DMS 273 treated with DMSO at 0.1 percent for 48 hours (cell line): ENCODE data around the gene NPLOC4.
A peak's percentile ranks its signal among the peaks of the same experiment; 100 is the strongest.
"Not testable (repeated sequence)": the region's sequence is repeated elsewhere in the genome, so short reads cannot be mapped to it uniquely, and the experiment has no call there.

Source experiments
- DNase-seq: peaks from one replicate; lab custom pipeline; 2025; lab: John Stamatoyannopoulos, UW

Gene NPLOC4

DNA sequence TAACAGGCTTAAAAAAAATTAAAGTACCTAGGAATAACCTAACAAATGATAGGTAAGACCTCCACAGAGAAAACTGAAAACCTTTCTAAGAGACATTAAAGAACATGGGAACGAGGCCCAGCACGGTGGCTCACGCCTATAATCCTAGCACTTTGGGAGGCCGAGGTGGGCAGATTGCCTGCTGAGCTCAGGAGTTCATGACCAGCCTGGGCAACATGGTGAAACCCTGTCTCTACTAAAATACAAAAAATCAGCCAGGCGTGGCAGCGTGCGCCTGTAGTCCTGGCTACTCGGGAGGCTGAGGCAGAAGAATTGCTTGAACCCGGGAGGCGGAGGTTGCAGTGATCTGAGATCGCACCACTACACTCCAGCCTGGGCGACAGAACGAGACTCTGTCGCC is 52.1 kb downstream of the NPLOC4 start:
- not testable (repeated sequence) for DNase-seq

DNA sequence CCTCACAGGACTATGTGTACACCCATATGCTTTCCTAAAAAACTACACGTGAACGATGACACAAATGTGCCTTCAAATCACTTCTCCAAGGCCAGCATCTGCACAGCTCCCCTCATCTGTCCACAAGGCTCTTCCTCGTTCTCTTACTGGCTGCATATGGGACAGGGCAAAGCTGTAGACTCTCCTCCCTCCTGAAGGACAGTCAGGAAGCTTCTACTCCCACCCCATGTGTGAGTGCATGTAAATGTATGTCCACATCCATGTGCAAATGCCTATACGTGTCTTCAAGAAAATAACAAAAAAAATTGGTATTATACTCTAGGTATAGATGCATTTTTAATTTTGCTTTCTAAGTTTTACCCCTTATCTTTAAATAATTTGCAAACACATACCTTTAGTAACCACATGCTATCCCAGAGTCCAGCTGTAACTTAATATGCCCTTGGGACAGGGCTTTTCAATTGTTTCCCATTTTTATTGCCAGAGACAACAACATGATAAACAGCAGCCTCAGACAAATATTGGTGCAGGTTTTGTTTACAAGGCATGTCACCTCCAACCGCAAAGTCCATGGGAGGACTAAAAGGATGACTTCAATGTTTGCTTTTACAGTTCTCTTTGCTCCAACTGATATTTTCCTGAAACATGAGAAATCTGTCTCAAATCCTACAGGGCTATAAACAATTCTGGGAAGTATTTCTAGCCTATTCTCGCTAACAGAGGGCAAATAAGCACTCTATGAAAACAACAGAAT is 53.1 kb downstream of the NPLOC4 start:
- DNase-seq: no peak

GRCh38 chr17:81582749-81583148 is 54.2 kb downstream of the NPLOC4 start:
- no peak for DNase-seq

GRCh38 chr17:81582341-81582740 is 54.6 kb downstream of the NPLOC4 start:
- DNase-seq: no peak

GRCh38 chr17:81581758-81582157 is 55.2 kb downstream of the NPLOC4 start:
- DNase-seq: no peak

- DNase-seq: no peak
Measured at GRCh38 chr17:81580481-81580880, 56.4 kb downstream of the NPLOC4 start.

DNA sequence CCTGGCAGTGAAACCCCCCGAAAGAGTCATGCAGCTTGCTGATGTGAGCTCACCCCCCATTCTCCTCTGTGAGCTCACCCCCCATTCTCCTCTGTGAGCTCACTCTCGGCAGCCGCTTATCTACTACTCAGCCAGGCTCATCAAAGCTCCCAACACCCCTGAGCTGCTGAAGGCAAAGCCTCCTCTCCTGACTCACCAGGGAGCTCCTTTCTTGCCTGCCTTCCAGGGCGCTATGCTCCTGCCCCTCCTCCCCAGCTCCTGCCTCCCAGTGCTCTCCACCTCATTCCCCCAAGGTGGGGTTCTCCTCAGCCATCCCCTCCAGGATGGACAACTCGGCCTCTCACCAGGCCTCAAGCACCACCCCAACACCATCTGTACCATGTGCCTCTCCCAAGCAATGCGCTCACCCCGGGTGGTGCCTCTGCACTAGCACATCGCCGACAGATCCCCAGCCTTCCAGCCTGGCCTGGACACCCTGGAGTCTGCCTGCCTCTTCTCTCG is 57.0 kb downstream of the NPLOC4 start:
- no peak for DNase-seq

DNA sequence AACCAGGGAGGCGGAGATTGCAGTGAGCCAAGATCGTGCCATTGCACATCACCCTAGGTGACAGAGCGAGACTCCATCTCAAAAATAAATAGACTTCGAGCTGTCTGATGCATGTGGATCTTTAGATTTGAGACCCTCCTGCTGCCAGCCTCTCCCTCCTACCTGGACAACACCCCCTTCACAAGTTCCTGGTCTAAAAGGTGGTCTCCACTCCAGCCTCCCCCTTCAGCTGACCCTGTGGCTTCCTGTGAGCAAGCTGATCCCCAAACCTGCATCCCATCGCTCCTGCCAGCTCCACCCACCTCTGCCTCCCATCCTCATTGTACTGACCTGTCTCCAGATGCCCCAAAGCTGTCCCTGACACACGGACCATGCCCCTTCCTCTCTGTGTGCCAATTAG is 57.6 kb downstream of the NPLOC4 start:
- no peak for DNase-seq

GRCh38 chr17:81578561-81579225 is 58.2 kb downstream of the NPLOC4 start:
- no peak for DNase-seq

DNA sequence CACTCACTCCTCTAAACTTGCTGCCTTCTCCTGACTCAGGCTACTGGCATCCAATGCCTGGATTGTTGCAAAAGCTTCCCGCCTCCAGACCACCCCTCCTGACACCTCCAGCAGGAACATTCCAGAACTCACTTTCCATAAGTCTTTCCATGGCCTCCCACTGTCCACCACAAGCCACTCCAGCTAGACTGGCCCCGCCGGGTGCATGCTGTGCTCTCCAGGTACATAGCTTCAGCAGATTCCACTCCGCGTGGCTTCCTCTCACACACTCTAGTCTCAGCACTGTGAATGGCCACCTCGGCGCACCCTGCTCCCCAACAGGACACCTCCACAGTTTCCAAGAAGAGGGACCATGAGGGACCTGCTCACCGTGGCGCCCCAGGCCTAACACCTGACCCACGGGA is 58.9 kb downstream of the NPLOC4 start:
- DNase-seq: no peak

DNA sequence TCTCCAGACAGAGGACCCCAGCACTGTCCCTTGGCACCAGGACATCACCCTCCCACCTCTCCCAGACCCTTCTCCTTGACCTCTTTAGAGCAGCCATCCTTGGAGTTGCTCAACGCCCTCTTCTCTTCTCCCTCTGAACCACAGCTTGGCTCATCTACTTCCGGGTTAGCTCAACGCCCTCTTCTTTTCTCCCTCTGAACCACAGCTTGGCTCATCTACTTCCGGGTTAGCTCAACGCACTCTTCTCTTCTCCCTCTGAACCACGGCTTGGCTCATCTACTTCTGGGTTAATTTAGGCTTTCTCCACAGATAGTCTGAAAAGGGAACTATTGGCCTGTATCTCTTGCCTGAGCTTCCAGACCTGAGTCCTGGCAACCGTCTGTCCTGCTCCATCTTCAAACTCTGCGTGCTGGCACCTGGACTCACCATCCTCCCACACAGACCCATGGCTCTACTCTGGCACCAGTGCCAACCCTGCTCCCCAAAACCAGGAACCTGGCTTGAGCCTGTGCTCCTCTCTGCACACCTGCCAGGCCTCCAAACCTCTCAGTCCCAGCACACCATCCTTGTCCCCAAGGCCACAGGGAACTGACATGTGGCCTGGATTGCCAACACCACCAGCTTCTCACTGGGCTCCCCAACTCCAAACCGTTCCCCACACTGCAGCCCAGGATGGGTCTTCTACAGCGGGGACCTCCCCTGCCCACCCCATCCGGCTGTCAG is 59.5 kb downstream of the NPLOC4 start:
- no peak for DNase-seq

DNA sequence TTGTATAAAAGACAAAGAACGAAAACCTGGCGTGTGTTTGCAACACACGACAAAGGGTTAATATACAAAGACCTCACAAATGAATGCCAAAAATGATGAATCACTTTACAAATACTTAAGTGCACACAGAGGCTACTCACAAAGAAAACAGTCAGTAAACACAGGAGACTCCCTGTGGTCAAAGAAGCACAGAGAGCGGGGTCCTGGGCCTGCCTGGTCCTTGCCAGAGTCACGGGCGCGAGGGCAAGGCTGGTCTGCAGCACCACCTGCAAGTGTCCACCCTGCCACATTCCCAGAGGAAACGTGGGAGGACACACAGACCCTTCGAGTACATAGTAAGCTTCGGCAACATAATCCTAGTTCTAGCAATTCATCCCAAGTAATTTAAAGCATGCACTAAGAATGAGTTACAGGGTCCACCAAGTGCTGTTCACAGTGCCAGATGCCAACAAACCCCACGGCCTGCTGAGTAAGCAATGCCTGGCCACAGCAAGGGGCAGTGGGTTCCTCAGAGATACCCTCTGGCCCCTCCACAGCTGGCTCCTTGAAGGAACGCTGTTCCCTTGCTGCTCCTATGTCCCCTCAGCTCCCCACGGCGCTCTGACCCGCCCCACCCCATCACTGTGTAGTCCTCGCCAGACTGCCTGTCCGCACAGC is 60.2 kb downstream of the NPLOC4 start:
- no peak for DNase-seq

DNA sequence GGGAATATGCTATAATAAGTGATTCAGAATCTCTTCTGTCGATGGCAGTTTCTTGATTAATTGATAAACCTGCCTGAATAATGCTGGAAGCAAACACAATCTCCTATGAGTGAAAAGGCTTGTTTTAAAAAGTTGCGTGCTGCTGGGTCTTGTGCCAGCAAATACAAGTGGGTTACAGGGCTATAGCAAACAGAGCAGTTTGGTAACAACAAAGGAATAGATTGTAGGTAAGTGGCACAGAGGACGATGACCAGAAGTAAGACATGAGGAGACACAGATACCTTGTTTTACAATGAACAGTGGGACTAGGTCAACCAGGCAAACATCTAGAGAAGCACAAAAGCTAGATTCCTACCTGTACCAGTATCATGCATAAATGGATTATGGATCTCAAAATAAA is 61.1 kb downstream of the NPLOC4 start:
- no peak for DNase-seq

- no peak for DNase-seq
Measured at GRCh38 chr17:81574643-81574956, 62.3 kb downstream of the NPLOC4 start.

DNA sequence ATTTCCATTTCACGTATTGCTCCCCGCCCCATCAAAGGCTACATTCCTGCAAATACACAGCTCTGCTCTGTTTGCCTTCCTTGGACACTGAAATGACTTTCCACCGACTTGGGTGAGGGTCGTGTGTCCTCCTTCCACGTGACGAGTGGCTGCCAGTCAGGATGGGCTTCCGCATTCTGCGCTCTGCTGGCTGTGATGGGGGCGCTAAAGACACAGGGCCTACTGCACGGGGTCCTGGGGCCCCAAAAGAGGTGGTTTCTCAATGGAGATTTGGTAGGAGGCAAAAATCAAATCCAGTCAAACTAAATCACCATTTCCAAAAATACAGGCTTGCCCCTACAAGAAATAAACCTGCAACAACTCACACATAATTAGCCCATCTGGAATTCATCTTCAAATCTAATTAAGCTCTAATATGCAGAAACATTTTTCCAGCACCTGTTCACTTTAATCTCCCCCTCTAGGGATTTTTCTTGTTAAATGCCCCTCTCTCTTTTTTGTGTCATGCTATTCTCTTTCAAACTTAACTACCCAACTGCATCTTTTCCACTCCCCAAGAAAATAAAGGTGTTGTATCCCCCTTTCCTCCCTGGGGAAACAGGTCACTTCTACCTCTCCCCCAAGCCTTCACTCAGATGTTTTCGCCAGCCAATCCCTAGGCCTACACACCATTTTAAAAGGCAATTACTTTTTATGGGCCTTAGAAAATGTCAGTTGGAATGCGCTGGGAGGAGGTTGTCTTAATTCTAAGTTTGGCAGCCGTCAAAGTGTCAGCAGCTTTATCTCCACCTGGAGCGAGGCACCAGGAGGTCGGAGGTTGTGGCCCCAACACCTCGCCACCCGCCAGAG is 62.9 kb downstream of the NPLOC4 start:
- peak; percentile 46 for DNase-seq

- DNase-seq: no peak
Measured at GRCh38 chr17:81572563-81573168, 64.2 kb downstream of the NPLOC4 start.

DNA sequence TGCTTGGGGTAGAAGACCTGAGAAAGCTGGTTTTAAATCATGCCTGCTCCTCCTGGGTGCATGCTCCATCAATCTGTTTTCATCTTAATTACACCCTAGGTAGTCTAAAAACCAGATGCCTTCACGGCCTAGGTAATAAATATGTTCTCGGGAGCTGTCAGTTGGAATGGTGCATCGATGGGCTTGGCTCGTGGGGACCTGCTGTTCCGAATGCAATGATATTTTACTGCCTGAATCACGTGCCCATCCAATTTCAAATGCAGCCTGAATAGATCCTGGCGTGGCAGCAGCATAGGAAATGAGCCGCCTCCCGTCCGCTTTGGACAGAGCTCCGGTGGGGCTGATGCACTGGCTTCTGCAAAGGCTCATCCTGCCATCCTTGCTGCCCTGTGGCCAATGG is 65.9 kb downstream of the NPLOC4 start:
- no peak for DNase-seq

DNA sequence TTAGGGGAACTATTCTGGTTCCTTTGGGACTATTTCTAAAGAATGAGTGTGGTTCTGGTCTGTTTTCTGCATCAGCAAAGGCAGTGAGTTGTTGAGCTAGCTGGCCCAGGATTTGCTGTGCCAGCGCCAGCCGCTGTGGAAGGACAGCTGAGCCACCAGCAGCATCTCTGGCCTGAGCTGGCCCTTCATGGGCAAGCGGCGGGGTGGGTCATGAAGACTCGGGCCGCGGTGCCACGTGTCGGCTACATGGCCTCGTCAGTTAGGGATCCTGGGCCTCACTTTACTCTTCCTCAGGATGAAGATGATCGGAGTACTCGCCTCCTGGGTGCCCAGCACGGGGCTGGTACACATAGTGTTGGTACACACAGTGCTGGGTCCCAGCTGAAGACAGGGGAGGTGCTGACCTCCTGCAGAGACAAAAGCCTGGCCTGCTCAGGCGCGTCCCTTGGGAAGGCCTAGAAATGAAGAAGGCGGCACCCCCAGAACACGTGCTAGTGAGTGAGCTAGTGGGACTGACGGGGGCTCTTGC is 66.9 kb downstream of the NPLOC4 start:
- no peak for DNase-seq

DNA sequence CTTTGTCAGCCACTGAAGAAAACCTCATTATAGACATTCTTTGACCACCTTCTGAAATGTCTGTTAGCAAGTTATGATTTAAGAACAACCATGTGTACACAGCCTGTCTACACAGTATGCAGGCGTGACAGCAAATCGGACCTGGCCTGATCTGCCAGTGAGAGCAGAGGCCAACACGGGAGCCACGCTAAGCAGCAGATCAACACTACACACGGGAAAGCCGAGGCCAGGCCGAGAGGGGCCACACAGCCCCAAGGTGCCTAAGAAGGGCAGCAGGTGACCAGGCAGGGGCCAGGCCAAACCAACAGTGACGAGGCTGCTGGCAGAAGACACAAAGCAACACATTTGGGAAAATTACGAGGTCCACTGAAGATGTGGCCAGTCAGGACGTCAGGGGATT is 68.5 kb downstream of the NPLOC4 start:
- no peak for DNase-seq

DNA sequence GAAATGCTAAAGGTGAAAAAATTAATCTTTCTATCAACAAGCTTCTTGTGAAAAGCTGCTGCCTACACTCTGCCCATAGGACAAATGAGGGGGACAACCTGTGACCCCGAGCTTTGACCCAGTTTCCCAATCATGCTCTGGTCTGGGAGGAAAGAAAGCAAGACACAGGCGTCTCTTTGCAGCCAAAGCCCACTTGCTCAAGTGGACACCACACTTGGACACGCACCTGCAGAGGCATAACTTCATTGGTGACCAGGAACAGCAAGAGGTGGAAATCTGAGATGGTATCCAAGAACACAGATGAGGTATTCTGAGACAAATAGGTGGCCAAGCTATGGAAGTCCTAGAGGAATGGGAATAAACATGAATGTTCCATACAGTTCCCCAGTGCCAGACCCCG is 69.7 kb downstream of the NPLOC4 start:
- DNase-seq: no peak
